OCI-LY1 (cell line): ENCODE measurements around the gene TTR.

Experiments
- CTCF ChIP-seq: fragments of 200-600 bp; sonication (generic), shearing (Covaris generic); IDR thresholded peaks from 2 replicates; pipeline ENCODE4 v1.5.1; 2017; ENCODE audit warnings: mild to moderate bottlenecking, antibody characterized with exemption, low read length, moderate library complexity, mixed read lengths
- EZH2 ChIP-seq: fragments of 200-600 bp; sonication (generic), shearing (Covaris generic); IDR thresholded peaks from 2 replicates; pipeline ENCODE4 v1.8.0; 2017; ENCODE audit warnings: borderline replicate concordance, mixed run types, mild to moderate bottlenecking, antibody characterized with exemption, low read length, moderate library complexity, mixed read lengths

DNA sequence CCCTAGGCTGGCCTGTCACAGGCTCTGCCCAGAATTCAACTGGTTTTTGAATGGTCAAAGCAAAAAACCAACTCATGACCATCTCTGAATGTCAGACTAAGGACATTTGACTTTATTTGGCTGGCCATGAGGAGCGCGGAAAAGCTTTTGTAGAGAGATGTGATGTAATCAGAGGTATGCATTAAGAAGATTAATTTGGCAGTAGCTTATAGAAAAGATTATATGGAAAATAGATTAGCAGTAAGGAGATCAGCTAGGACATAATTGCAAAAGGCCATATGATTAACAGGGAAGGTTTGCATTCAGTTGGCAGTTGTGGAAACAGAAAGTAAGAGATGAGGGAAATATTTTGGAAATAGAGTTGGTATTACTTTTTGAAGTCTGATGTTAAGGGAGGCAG is 12.3 kb upstream of the TTR start:
- TF ChIP-seq EZH2 (no peak), CTCF (no peak)
